Colon (tissue), 2 donors: Measurements from ENCODE around the gene STOX2.

Experiments used
- FAIRE-seq: peaks from 2 replicates; lab custom pipeline; 2012; peaks lifted over from hg19 to GRCh38; lab: Jason Lieb, UNC
- donor health status: control.
- donor health status: control.

The STOX2 gene

GRCh38 chr4:183986971-183987946, 82.2 kb downstream of the STOX2 start:
- FAIRE-seq, result no peak

GRCh38 chr4:183987987-183988392, 82.9 kb downstream of the STOX2 start:
- no peak for FAIRE-seq

- no peak for FAIRE-seq
These were observed 83.8 kb downstream of the STOX2 start for GRCh38 chr4:183988874-183989273.

DNA sequence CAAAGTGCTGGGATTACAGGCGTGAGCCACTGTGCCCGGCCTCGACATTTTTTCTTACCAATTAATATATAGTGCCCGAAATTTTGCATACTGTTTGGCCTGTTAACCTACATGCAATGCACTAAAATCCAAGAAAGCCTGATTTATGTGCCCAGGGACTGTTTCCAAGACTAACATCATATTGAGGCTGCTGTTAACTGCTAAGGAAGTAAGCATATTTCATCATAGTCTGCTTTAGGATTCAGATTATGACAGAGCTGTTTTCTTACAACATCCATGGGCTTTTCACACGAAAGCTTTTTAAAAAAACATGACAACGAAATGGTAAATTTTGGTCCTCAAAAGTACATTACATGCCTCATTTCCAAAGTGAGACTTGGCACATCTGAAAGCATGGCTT, 84.4 kb downstream of the STOX2 start:
- no peak for FAIRE-seq

GRCh38 chr4:183989931-183990330, 84.8 kb downstream of the STOX2 start:
- no peak for FAIRE-seq

DNA sequence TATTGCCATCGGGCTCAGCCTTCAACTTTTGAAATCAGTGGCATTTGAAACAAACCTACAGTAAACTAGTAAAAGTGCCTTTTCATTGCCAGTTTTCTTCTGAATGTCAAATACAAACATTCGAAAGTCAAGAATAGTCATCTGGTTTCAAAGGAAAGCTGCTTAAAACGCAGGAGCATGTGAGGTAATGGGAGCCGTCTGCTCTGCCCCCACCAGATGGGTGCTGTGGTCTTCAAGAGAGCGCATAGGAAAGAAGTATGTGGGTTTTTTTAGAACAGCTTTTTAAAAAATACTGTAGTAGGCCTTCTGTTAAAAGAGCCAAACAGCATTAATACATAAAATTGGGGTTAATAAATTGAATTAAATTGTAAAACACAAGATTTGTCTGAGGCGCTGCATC, 88.6 kb downstream of the STOX2 start:
- no peak for FAIRE-seq

DNA sequence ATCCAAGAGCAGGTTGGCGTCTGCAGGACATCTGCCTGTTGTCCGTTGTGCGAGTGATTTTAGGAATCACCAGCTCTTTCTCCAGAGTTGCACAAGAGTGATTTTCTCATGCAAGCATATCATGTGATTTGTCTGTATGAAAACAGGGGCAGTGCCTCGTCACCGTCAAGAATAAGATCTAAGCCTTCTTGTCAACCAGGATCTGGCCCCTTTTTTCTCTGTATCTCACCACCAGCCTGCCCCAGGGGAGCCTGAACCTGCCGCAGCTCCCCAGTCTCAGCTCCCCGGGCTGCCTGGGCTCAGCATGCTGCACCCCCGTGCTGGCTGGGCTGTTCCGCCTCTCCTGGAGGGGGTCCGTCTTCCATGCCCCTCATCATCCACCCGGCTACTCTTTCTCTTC, 90.5 kb downstream of the STOX2 start:
- no peak for FAIRE-seq

- no peak for FAIRE-seq
These were observed 91.8 kb downstream of the STOX2 start for GRCh38 chr4:183996868-183997267.

DNA sequence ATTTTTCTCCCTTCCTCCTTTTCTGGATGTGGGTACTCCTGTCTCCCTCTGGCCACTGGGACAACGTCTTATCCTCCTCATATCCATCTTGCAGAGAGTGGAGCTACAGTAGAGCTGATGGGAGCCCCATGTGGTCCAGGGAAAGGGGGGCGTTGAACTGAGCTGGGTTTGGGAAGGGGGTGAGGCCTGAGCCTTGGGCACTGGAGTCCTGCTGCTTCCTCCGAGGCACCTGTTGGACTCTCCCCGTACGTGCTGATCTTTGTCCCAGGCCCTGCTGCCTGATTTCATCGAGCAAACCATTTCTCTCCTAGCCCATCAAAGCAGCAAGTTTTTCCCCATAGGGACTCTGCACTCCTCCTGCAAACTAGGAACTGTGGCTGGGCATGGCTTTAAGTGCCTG, 94.3 kb downstream of the STOX2 start:
- no peak for FAIRE-seq

DNA sequence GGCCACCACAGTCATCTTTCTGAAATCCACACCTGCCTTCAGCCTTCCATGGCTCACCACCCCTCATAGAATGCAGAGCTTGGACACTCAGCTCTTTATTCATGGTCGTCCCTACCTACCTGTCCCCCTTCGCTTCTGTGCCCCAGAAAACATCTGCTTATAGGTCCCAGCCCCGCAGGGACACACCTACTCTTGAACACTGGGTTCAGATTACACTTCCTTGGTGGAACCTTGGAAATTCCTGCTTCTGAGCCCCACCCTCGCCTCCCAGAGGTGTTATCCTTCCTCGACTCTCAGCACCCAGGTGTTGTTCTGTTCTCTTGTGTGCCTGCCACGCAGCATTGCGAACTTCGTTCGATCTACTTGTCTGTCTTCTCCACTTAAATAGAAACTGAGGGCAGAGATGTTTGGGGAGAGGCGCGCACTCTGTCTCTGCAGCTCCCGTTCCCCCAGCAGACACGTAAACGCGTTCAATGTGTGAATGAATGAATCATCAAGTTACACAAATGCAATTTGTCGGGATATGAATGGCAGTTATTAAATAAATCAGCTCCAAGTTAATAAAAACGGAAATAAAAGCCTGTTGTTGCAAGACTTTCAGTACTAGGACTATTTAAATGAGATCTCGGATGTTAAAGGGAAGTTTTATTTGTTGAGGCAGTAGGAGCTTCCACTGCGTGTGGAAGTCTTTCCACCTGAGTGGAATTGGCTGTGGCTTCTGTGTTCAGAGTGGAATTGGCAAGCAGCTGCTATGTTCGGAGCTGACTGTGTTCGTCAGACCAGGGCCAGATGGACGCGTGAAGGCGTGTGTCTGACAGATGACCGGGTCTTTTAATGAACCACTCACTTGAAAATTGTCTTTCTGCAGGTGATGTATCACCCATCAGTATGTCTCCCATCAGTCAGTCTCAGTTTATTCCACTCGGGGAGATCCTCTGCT, 95.6 kb downstream of the STOX2 start:
- no peak for FAIRE-seq

GRCh38 chr4:184003433-184003832, 98.3 kb downstream of the STOX2 start:
- FAIRE-seq, result no peak

DNA sequence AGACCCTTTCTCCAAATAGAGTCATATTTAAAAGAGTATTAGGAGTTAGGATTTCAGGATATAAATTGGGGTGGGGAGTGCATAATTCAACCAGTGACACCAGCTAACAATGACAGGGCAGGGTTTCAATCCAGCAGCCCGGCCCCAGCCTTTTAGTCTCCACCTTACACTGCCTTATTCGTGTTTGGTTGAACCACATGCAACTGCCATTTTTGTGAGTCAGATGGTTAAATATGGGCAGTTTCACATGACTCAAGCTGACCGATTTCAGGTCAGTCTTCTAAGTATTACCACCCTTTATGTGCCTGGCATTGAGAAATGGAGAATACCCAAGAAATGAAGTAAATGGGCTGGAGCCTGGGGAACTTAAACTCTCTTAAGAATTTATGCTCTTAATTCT, 102.8 kb downstream of the STOX2 start:
- FAIRE-seq, result no peak

- no peak for FAIRE-seq
These were observed 105.6 kb downstream of the STOX2 start for GRCh38 chr4:184010696-184011095.

DNA sequence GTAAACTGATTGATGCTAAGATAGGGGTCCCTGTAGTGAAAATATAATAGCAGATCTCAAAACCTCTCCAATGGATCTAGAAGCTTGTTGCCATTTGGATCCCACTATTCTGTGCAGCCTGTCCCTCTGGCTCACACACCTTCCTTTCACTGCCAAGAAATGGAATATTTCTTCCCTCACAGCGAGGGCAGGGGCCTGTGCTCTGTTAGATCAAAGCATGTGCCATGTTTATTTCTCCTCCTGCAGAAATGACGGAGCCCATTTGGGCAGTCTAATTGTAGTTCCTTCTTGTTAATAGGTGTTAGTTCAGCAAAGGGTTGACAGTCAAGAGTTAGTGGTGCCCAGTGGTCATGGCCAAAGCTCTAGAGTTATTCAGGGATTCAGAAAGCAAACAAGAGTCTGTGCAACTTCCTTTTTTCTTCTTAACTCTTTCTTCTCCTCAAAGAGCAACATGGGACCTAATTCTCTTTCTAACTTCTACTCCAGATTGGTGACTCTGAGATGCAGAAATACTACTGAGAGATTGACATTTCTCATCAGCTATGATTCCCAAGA, 106.8 kb downstream of the STOX2 start:
- FAIRE-seq, result no peak

GRCh38 chr4:184012937-184013336, 107.8 kb downstream of the STOX2 start:
- FAIRE-seq, result no peak

DNA sequence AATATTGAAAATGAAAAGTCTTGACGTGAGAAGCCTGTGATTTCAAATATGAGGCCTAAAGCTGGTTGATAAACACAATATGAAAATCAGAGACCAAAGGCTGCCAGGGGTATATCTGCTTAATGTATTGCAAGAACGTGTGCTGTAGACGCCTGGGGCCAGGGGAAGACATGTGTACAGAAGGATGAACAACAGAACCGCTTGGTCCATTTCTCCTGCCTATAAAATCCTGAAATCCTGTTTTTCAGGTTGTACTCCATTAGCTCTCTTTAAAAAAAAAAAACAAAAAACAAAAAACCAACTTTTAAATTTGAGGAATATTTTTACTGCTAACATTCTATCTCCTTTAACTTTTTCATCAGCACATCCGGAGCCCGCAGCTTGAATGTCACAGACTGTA, 109.2 kb downstream of the STOX2 start:
- FAIRE-seq, result no peak

- FAIRE-seq, result no peak
These were observed 111.9 kb downstream of the STOX2 start for GRCh38 chr4:184016759-184017668.

DNA sequence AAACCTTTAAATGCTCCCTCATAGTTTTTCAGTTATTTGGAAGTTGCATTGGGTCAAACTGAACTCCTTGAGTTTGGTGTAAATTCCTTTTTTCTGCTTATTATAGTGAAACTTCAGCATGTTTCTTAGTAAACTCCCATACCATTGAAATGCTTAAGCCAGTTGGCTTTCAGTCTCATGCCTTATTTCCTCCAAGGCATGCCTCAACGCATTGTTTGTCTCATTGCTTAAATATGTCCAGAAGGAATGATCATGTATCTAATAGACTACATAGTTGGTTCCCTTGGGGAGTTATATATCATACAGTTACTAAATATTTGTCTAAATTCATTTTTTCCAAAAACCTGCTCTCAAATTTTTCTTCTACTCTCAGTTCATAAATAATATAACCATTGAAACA, 114.0 kb downstream of the STOX2 start:
- no peak for FAIRE-seq

- no peak for FAIRE-seq
These were observed 114.8 kb downstream of the STOX2 start for GRCh38 chr4:184019667-184020623.

- no peak for FAIRE-seq
These were observed 116.3 kb downstream of the STOX2 start for GRCh38 chr4:184021389-184021788.
